Cardiac muscle cell (in vitro differentiated cells and primary cell): ENCODE data around the gene TOR1AIP2. TPM values are rescaled to one million over a fixed set of nuclear protein-coding genes. Genes with fewer than 3 reads are reported as not detected.
"Not testable (repeated sequence)": the region's sequence is repeated elsewhere in the genome, so short reads cannot be mapped to it uniquely, and the experiment has no call there.

ENCODE experiments used
- DNase-seq, 2 donors: peaks; one replicate each; pipeline versions ENCODE4 v3.0.0 to v3.0.0-alpha.2; 2010 to 2017; ENCODE audit warnings: low read depth in 1 of 2, low spot score in 1 of 2
- H3K27ac ChIP-seq: fragments of 200-600 bp; sonication (generic); 2 replicates; pipeline ENCODE4 v1.5.1; 2016
- H3K27me3 ChIP-seq: fragments of 200-600 bp; sonication (generic); 2 replicates; pipeline ENCODE4 v1.6.0; 2016; ENCODE audit warnings: control low read depth
- H3K36me3 ChIP-seq: fragments of 200-600 bp; sonication (generic); 2 replicates; pipeline ENCODE4 v1.5.1; 2016; ENCODE audit warnings: control low read depth
- H3K4me1 ChIP-seq: fragments of 200-600 bp; sonication (generic); 2 replicates; pipeline ENCODE4 v1.8.1; 2017; ENCODE audit warnings: low read depth, mild to moderate bottlenecking, mixed run types
- H3K4me3 ChIP-seq: fragments of 200-600 bp; sonication (generic); 2 replicates; pipeline ENCODE4 v1.5.1; 2016; ENCODE audit warnings: mild to moderate bottlenecking
- H3K9me3 ChIP-seq: fragments of 200-600 bp; sonication (generic); 2 replicates; pipeline ENCODE4 v1.5.1; 2017; ENCODE audit warnings: low read depth, mild to moderate bottlenecking, control low read depth
- polyA plus RNA-seq: library from polyadenylated mRNA; unstranded; fragments of >200 nt; fragmentation: Nextera tagmentation; extraction: Ambion mirVana; gene quantifications from 2 replicates; pipeline ENCODE4 v1.2.1, GENCODE V29; 2016
- total RNA-seq: library from RNA; depleted of rRNA; stranded (reverse); fragments of >200 nt; gene quantifications from 2 replicates; pipeline ENCODE4 v1.2.3, GENCODE V29; 2016
- TF ChIP-seq, protein P1 (sequence below): IDR thresholded peaks from 2 replicates; pipeline ENCODE4 v1.5.1; 2012; ENCODE audit warnings: low read depth, mild to moderate bottlenecking, low read length

The TOR1AIP2 gene
- total and polyA plus RNA-seq, 2 experiments from 2014 or later = 20.7 to 75.6 TPM

DNA sequence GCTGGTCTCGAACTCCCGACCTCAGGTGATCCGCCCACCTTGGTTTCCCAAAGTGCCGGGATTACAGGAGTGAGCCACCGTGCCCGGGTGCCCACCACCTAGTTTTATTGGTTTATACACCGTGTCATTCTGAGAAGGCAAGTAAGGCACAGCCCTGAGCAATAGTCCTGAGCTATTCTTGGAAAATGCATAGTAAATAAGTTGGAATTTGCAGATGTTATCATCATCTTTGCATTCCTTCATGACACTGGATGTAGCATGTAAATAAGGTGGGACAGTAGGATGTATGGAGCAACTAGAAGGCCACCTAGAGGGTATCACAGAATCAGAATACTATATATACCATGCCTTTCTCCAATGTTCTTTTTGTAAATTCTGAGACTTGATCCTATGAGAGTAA lies 11.0 kb downstream of the TOR1AIP2 start:
- no peak overlapping the region for H3K4me3 ChIP-seq
- peaks cover 17% of the 10 kb centered on the region for H3K4me1 ChIP-seq
- TF ChIP-seq, protein P1, sequence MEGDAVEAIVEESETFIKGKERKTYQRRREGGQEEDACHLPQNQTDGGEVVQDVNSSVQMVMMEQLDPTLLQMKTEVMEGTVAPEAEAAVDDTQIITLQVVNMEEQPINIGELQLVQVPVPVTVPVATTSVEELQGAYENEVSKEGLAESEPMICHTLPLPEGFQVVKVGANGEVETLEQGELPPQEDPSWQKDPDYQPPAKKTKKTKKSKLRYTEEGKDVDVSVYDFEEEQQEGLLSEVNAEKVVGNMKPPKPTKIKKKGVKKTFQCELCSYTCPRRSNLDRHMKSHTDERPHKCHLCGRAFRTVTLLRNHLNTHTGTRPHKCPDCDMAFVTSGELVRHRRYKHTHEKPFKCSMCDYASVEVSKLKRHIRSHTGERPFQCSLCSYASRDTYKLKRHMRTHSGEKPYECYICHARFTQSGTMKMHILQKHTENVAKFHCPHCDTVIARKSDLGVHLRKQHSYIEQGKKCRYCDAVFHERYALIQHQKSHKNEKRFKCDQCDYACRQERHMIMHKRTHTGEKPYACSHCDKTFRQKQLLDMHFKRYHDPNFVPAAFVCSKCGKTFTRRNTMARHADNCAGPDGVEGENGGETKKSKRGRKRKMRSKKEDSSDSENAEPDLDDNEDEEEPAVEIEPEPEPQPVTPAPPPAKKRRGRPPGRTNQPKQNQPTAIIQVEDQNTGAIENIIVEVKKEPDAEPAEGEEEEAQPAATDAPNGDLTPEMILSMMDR = no peak
- no peak for DNase-seq
- H3K9me3 ChIP-seq = no peaks in the 10 kb centered on the region
- no peak overlapping the region for H3K27ac ChIP-seq
- peaks cover 31% of the 10 kb centered on the region for H3K36me3 ChIP-seq
- no peaks in the 10 kb centered on the region for H3K27me3 ChIP-seq

DNA sequence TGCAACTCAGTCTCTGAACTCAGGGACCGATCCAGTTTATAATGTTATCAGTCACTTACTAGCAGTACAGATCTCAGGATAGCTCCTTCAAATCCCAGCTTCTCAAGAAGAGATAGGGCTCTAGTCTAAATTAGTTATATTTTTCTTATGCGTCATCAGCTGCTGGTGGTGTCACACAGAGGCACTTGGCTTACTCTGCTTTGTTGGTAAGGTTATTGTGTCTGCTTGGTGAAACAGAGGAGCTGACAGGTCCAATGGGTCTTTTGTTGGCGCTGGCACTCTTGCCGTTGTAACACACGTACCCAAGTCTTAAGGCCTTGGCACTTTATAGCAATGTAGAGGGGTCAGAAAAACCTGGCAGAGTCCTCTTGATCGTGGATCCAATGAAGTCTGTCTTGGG lies 12.2 kb downstream of the TOR1AIP2 start:
- peak overlapping the region; percentile 36 for H3K27ac ChIP-seq
- H3K9me3 ChIP-seq = no peaks in the 10 kb centered on the region
- H3K4me3 ChIP-seq = no peak overlapping the region
- no peaks in the 10 kb centered on the region for H3K27me3 ChIP-seq
- H3K4me1 ChIP-seq = peaks cover 5% of the 10 kb centered on the region
- DNase-seq = no peak
- peaks cover 31% of the 10 kb centered on the region for H3K36me3 ChIP-seq
- TF ChIP-seq, protein P1 = no peak

DNA sequence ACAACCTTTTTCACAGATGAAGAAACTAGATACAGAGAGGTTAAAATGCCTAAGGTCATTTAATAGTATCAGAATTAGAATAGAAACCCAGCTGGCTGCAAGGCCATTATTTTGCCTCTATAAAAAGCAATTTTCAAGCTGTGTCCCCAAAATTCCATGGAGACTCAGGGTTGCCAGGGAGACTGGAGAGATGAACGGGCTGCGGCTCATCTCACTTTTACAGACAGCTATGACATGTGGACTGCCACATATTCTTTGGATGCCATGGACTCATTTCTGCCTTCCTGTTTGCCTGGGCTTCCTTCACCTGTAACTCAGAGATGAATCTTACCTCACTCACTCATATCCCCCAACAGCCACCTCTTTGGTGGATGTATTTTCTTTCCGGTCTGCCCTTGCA lies 17.0 kb downstream of the TOR1AIP2 start:
- TF ChIP-seq, protein P1 = no peak
- Histone ChIP-seq H3K27me3 (no peaks in the 10 kb centered on the region), H3K36me3 (peaks cover 36% of the 10 kb centered on the region), H3K27ac (no peak overlapping the region), H3K4me3 (no peak overlapping the region), H3K9me3 (no peaks in the 10 kb centered on the region), H3K4me1 (no peaks in the 10 kb centered on the region)
- no peak for DNase-seq

DNA sequence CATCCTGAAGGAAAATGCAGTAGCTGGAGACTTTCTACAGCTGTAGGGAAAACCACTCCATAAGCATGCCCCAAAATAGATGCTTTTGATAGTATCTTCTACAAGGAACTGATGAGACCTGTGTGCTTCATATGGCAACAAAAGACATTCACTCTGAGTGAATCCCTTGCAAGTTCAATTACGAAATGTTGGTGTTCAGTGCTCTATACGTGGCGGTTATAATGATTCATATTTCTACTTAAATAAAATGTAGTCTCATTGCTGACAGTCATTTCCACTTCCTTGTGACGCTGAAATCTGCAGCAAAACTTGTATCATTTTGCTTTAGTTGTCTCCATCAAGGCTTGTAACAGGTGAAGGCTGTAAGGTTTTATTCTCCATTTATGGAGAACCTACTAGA lies 20.6 kb downstream of the TOR1AIP2 start:
- Histone ChIP-seq H3K4me3 (no peak overlapping the region), H3K4me1 (no peaks in the 10 kb centered on the region), H3K27me3 (no peaks in the 10 kb centered on the region), H3K27ac (no peak overlapping the region), H3K36me3 (peaks cover 21% of the 10 kb centered on the region), H3K9me3 (no peaks in the 10 kb centered on the region)
- DNase-seq = no peak
- TF ChIP-seq, protein P1 = no peak

DNA sequence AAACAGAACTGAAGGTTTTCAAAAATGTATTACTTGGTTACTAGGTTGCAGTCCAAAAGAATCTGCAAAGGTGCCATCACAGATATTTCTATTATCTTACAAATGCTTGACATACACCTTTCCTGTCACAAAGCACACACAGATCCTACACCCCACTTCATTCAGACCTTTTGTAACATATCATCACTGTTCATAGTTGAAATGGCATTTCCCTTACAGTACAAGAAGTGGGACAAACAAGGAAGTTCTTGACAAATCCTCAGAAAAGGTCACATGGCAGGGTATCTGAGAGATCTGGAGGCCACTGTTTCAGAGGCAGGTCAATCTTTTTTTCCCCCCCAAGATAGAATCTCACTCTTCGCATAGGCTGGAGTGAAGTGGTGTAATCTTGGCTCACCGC lies 21.3 kb downstream of the TOR1AIP2 start:
- Histone ChIP-seq H3K27ac (no peak overlapping the region), H3K4me3 (no peak overlapping the region), H3K36me3 (peaks cover 18% of the 10 kb centered on the region), H3K9me3 (no peaks in the 10 kb centered on the region), H3K4me1 (no peaks in the 10 kb centered on the region), H3K27me3 (no peaks in the 10 kb centered on the region)
- DNase-seq = no peak
- TF ChIP-seq, protein P1 = no peak

DNA sequence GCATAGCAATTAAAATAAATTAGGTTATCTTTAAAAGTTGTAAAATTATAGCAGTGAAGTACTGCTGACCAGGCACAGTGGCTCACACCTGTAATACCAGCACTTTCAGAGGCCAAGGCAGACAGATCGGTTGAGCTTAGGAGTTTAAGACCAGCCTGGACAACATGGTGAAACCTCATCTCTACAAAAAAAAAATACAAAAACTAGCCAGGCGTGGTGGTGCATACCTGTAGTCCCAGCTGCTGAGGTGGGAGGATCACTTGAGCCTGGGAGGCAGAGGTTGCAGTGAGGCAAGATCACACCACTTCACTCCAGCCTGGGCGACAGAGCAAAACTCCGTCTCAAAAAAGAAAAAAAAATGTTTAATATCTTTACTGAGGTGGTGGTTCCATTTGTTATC lies 21.8 kb downstream of the TOR1AIP2 start:
- DNase-seq, H3K27me3 ChIP-seq, H3K4me1 ChIP-seq, H3K27ac ChIP-seq, H3K9me3 ChIP-seq, H3K4me3 ChIP-seq: not testable (repeated sequence)
- peaks cover 21% of the 10 kb centered on the region for H3K36me3 ChIP-seq
